ENCODE measurements around the gene ANKRD18B.
"Not testable (repeated sequence)": the region's sequence is repeated elsewhere in the genome, so short reads cannot be mapped to it uniquely, and the experiment has no call there.

GRCh38 chr9:33586128-33586527, 62.1 kb downstream of the ANKRD18B start:
- TF ChIP-seq, protein P1, sequence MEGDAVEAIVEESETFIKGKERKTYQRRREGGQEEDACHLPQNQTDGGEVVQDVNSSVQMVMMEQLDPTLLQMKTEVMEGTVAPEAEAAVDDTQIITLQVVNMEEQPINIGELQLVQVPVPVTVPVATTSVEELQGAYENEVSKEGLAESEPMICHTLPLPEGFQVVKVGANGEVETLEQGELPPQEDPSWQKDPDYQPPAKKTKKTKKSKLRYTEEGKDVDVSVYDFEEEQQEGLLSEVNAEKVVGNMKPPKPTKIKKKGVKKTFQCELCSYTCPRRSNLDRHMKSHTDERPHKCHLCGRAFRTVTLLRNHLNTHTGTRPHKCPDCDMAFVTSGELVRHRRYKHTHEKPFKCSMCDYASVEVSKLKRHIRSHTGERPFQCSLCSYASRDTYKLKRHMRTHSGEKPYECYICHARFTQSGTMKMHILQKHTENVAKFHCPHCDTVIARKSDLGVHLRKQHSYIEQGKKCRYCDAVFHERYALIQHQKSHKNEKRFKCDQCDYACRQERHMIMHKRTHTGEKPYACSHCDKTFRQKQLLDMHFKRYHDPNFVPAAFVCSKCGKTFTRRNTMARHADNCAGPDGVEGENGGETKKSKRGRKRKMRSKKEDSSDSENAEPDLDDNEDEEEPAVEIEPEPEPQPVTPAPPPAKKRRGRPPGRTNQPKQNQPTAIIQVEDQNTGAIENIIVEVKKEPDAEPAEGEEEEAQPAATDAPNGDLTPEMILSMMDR (conservative IDR thresholded peaks at IDR 0.05; ENCODE audit: low read depth, low read length) = not testable (repeated sequence)
- not testable (repeated sequence) for TF ChIP-seq EZH2 (IDR thresholded peaks at IDR 0.05; ENCODE audit: low read length, unreplicated experiment); EZH2phosphoT487 (IDR thresholded peaks at IDR 0.05; ENCODE audit: borderline replicate concordance, low read length)
